Adipose tissue (tissue), 3 donors: Measurements from ENCODE around the gene GNB1. TPM values are rescaled to one million over a fixed set of nuclear protein-coding genes. Genes with fewer than 3 reads are reported as not detected.

Source experiments
- H3K27ac ChIP-seq: one replicate; pipeline ENCODE4 v1.5.1; 2013; ENCODE audit warnings: low read depth, low read length
- WGBS, 3 donors: extraction: QIAGEN DNeasy Blood & Tissue Kit; methylation state at CpG; one replicate each; pipeline ENCODE4 v1.1.7; 2013; 5-methylcytosine and 5-hydroxymethylcytosine counted together
- polyA plus RNA-seq, 3 donors: library from polyadenylated mRNA; stranded (reverse); fragments of 200-250 nt; gene quantifications; one replicate each; pipeline ENCODE4 v1.2.3, GENCODE V29; 2013
- donor health status: healthy with polysubstance abuse.
- donor health status: Bipolar disorder and iron deficiency.
- donor health status: healthy.

GNB1 gene
- polyA plus RNA-seq, 3 donors: 67.2 to 180 (median 148) TPM

DNA sequence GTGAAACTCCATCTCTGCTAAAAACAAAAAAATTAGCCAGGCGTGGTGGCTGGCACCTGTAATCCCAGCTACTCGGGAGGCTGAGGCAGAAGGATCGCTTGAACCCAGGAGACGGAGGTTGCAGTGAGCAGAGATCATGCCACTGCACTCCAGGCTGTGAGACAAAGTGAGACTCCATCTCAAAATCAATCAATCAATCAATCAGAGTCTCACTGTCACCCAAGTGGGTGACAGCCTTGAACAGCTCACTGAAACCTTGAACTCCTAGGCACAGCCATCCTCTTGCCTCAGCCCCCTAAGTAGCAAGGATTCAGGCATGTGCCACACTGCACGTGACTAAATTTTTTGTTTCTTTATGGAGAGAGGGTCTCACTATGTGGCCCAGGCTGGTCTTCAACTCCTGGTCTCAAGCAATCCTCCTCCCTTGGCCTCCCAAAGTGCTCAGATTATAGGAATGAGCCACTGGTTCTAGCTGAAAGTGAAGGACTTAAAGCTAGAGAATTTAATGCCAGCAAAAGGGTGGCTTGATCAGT lies 44.4 kb downstream of the GNB1 start:
- 92 to 94% (median 93%) methylated on average over 5 of the region's 5 CpGs for WGBS, 3 donors
- no peak overlapping the region for H3K27ac ChIP-seq

DNA sequence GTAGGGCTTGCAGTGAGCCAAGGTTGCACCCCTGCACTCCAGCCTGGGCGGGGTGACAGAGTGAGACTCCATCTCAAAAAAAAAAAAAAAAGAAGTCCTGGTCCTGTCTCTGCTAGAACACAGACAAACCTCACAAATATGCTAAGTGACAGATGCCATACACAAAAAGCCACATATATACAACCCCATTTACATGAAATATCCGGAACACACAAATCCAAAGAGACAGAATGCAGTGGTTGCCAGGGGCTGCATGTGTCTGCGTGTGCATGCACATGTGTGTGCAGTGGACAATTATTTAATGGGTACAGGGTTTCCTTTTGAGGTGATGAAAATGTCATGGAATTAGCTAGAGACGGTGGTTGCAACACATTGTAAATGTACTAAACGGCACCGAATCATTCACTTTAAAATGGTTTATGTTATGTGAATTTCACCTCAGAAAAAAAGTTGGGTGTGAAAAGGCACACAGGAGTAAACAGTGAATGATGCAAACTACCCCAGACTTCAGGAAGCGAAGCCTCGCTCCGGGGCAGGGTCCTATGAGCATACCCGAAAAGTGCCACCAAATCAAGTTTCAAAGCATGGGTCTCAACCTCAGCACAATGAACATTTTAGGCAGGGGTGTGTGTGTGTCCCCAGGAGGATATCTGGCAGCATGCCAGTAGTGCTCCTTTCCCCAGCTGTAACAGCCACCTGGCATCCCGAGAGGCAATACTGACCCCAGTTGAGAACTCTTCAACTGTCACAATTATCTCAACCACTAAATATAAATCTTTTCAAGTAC lies 48.3 kb downstream of the GNB1 start:
- H3K27ac ChIP-seq: no peak overlapping the region
- 66 to 79% (median 68%) methylated on average over 11 of the region's 11 CpGs for WGBS, 3 donors

- WGBS, 3 donors: 9 to 66% (median 12%) methylated on average over 3 of the region's 3 CpGs
- no peak overlapping the region for H3K27ac ChIP-seq
Observed at GRCh38 chr1:1841575-1841995, 49.3 kb downstream of the GNB1 start.

DNA sequence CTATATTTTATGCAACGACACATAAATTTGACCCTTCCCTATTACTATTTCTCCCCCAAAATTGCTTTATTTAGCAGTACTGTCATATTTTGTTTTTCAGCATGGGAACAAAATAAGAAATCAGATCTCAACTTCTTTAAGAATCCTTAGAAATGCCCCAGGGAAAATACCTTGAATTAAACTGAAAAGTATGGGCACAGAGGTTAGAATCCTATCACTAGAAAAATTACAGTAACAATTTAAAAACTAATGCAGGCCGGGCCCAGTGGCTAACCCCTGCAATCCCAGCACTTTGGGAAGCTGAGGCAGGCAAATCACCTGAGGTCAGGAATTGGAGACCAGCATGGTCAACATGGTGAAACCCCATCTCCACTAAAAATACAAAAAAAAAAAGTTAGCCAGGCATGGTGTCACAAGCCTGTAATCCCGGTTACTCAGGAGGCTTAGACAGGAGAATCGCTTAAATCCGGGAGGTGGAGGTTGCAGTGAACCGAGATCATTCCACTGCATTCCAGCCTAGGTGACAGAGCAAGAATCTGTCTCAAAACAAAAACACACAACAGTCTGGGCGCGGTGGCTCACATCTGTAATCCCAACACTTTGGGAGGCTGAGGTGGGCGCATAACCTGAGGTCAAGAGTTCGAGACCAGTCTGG lies 51.4 kb downstream of the GNB1 start:
- H3K27ac ChIP-seq: no peak overlapping the region
- WGBS, 3 donors: 91 to 94% (median 92%) methylated on average over 10 of the region's 10 CpGs

- no peak overlapping the region for H3K27ac ChIP-seq
- WGBS, 3 donors: 95 to 99% (median 98%) methylated on average over 8 of the region's 8 CpGs
Observed at GRCh38 chr1:1836119-1836518, 54.8 kb downstream of the GNB1 start.

DNA sequence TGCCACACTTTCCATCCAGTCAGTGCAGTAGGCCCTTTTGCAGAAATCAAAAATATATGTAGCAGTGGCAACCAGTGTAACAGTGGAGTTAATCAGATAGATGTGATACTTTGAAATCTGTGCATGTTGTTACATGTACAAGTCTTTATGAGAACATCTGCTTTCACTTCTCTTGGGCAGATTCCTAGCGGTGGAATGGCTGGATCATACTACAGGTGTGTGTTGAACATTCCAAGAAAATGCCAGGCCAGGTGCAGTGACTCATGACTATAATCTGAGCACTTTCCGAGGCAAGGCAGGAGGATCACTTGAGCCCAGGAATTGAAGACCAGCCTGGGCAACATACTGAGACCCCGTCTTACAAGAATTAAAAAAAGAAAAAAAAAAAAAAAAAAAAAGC lies 55.3 kb downstream of the GNB1 start:
- no peak overlapping the region for H3K27ac ChIP-seq
- 82 to 96% (median 96%) methylated on average over 3 of the region's 3 CpGs for WGBS, 3 donors

DNA sequence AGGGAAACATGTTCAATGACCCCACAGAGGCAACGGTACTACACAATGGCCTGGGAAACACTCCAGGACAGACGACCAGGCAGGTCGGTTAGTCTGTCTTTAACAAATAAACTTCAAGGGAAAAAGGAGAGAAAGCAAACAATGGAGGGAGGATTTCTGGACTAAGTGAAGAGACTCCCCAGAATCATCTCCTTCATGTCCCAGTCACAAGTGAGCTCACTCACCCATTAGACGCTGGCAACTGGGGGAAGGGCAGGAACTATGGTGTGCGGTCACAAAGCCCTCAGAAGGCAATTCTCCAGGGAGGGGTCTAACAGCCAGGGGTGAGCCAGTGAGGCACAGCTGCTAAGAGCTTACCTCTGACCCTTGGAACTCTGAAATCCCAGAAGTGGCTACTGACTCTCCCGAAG lies 57.0 kb downstream of the GNB1 start:
- H3K27ac ChIP-seq: no peak overlapping the region
- WGBS, 3 donors: 45 to 63% (median 49%) methylated on average over 6 of the region's 6 CpGs

DNA sequence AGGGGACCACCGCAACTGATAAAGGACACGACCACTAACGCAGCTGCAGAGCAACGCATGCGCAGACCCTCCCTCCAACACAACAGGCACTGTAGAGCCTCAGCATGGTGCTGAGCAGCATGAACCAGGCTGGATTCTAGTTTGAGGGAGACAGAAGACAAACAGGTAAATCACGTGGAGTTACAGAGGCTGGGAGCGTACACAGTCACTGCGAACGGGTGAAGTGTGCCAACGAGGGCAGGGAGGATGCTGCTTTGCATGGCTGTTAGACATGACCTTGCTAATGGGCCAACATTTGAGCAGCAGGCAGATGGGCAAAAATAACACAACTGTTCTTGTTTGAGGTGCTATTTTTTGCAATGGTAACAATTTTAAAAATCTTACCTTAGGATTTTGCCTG lies 57.4 kb downstream of the GNB1 start:
- no peak overlapping the region for H3K27ac ChIP-seq
- WGBS, 3 donors: 63 to 79% (median 72%) methylated on average over 10 of the region's 10 CpGs

DNA sequence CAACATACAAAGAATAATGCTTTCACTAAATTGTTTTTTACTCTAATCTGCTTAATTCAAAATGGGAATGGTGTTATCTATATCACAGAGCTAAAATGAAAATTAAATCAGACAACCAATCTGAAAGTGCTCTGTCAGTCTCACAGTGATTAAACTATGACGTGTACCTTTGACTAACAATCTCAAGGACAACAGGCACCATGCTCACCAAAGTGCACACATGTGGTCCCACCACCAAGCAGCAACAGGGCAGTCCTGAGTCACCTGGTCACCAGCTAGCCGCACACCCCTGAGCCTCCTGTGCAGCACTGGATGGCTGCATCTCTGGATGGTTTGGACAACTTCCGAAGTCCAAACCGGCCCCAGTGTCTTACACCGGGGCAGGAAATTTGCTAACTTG lies 58.1 kb downstream of the GNB1 start:
- 78 to 80% (median 78%) methylated on average over 5 of the region's 5 CpGs for WGBS, 3 donors
- no peak overlapping the region for H3K27ac ChIP-seq

- no peak overlapping the region for H3K27ac ChIP-seq
- 79 to 89% (median 83%) methylated on average over 8 of the region's 8 CpGs for WGBS, 3 donors
Observed at GRCh38 chr1:1832166-1832565, 58.7 kb downstream of the GNB1 start.

GRCh38 chr1:1827089-1827848 lies 63.6 kb downstream of the GNB1 start:
- no peak overlapping the region for H3K27ac ChIP-seq
- 75 to 81% (median 75%) methylated on average over 14 of the region's 14 CpGs for WGBS, 3 donors

GRCh38 chr1:1826356-1827088 lies 64.4 kb downstream of the GNB1 start:
- WGBS, 3 donors: 89 to 94% (median 90%) methylated on average over 9 of the region's 9 CpGs
- H3K27ac ChIP-seq: no peak overlapping the region

- no peak overlapping the region for H3K27ac ChIP-seq
- WGBS, 3 donors: 95 to 97% (median 95%) methylated on average over 5 of the region's 5 CpGs
Observed at GRCh38 chr1:1825217-1825616, 65.7 kb downstream of the GNB1 start.

GRCh38 chr1:1819762-1820161 lies 71.1 kb downstream of the GNB1 start:
- 97 to 99% (median 97%) methylated on average over 6 of the region's 6 CpGs for WGBS, 3 donors
- H3K27ac ChIP-seq: no peak overlapping the region

- no peak overlapping the region for H3K27ac ChIP-seq
- WGBS, 3 donors: 78 to 81% (median 79%) methylated on average over 3 of the region's 3 CpGs
Observed at GRCh38 chr1:1817221-1817620, 73.7 kb downstream of the GNB1 start.

DNA sequence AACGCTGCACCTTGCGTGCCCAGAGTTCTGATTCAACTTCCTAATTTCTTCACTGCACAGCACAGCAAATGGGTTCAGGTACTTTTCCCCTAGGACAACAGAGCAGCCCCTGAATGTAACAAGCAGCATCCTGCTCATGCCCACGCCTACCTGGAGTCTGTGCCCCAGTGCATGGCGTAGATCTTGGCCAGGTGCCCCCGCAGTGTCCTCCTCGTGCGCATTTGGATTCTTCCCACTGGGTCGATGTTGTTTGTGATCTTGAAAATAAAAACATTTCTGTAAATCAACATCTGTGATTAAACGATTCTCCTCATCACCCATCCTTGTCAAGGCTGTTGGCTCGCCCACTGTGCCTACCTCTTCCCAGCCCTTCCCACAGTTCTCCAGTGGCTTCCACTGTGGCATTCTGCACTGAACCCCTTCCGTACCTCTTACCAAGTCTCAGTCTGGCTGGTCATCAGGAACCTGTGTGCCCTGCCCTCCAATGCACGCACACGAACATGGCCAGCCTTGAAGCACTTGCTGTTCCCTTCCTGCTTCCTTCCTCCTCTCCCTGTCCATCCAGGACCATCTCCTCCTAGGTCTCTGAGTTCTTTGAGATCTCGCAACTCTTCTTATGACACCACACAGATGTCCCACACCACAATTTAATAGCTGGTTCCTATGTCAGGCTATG lies 75.1 kb downstream of the GNB1 start:
- WGBS, 3 donors: 91 to 94% (median 93%) methylated on average over 14 of the region's 14 CpGs
- H3K27ac ChIP-seq: no peak overlapping the region

DNA sequence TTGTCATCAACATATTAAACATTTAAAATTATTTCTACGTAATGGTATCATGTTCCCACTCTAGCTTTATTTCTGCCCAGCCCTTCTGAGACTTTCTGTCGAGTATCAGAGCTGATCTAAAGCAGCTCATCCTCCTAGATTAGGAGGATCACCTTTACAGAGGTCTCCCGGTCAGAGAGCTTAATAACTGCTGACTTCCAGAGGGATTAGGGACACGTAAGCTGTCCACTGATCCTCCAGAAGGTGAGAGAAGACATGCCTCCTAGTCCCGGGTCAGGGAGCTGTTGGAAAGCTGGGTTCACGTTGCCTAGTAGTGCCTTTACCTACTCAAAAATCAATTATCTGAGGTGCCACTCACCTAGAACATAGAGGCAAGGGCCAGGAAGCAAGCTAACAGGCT lies 81.4 kb downstream of the GNB1 start:
- H3K27ac ChIP-seq: no peak overlapping the region
- WGBS, 3 donors: 84 to 88% (median 86%) methylated on average over 6 of the region's 6 CpGs

GRCh38 chr1:1808206-1808605 lies 82.7 kb downstream of the GNB1 start:
- no peak overlapping the region for H3K27ac ChIP-seq
- WGBS, 3 donors: 93 to 95% (median 94%) methylated on average over 10 of the region's 10 CpGs
